PFSK-1 (cell line): Measurements from ENCODE around the gene FAF1.

Experiments
- FOXP2 ChIP-seq: optimal IDR thresholded peaks from 2 replicates; pipeline ENCODE3; 2011; ENCODE audit warnings: borderline replicate concordance, control low read depth, inconsistent platforms; ENCODE audit not compliant: insufficient read depth; ENCODE audit errors: extremely low read length, extremely low read depth
- POLR2AphosphoS5 ChIP-seq: IDR thresholded peaks from 2 replicates; pipeline ENCODE4 v1.6.1; 2012; ENCODE audit warnings: low read depth, mild to moderate bottlenecking, control low read depth, low read length, moderate library complexity
- REST ChIP-seq, 2 experiments: IDR thresholded peaks; 2 replicates each; pipeline versions ENCODE4 v1.6.1 to v1.8.0; 2011 to 2012; ENCODE audit warnings: low read depth in 2 of 2, low read length in 2 of 2, control low read depth in 1 of 2, inconsistent platforms in 1 of 2, mild to moderate bottlenecking in 1 of 2, moderate library complexity in 1 of 2; ENCODE audit not compliant: insufficient read depth in 1 of 2
- SIN3A ChIP-seq: IDR thresholded peaks from 2 replicates; pipeline ENCODE4 v1.6.1; 2012; ENCODE audit warnings: mild to moderate bottlenecking, low read length, moderate library complexity, borderline replicate concordance; ENCODE audit not compliant: insufficient read depth
- TAF1 ChIP-seq: IDR thresholded peaks from 2 replicates; pipeline ENCODE4 v1.6.1; 2012; ENCODE audit warnings: low read length, control low read depth, borderline replicate concordance; ENCODE audit not compliant: insufficient read depth

The FAF1 gene

DNA sequence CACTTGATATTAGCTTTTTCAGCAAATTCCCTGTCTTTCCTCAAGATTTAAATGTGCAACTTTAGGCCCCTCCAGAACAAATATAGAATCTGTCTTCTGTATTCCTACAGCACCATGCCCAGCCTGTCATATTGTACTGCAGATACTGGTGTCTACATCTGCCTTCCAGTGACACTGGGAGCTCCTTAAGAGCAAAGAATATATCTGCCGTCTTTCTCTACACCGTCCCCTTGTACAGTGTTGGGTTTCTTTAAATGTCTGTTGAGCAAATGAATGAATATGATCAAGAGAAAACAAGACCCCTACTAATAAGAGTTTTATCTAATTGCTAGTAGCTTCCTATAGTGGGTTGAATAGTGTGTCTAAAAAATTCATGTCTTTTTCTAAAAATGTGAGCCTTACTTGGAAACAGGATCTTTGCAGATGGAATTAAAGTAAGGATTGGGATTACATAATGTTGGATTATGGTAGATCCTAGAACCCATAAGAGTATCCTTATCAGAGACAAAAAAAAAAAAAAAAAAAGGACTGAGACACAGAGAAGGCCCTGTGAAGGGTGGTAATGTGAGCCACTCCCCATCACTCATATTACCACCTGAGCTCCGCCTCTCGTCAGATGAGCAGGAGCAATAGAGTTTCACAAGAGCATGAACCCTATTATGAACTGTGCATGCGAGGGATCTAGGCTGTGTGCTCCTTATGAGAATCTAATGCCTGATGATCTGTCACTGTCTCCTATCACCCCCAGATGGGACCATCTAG, 128.6 kb downstream of the FAF1 start:
- TF ChIP-seq REST (IDR thresholded peaks at IDR 0.05; ENCODE audit: insufficient read depth in 1 of 2, low read depth in 2 of 2, low read length in 2 of 2) (no peak), TAF1 (no peak), POLR2AphosphoS5 (no peak), SIN3A (no peak), FOXP2 (no peak)

DNA sequence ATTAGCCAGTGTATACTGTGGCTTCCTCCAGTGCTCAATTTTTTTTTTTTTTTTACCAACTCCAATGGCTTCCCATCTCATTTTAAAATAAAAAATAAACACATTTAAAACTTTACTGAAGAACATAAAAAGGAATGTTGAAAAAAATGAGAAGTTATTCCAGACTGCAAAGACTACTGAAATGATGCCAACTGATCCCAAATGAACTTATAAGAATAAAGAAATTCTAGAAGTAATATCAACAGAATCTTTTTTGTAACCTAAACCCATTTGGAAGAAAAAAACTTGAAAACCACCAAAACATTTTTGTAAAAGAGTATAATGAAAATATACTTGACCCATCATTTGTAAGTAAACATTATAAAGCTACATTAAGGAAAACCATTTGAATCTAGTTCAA, 129.4 kb downstream of the FAF1 start:
- TF ChIP-seq SIN3A (no peak), REST (IDR thresholded peaks at IDR 0.05; ENCODE audit: insufficient read depth in 1 of 2, low read depth in 2 of 2, low read length in 2 of 2) (no peak), FOXP2 (no peak), TAF1 (no peak), POLR2AphosphoS5 (no peak)

DNA sequence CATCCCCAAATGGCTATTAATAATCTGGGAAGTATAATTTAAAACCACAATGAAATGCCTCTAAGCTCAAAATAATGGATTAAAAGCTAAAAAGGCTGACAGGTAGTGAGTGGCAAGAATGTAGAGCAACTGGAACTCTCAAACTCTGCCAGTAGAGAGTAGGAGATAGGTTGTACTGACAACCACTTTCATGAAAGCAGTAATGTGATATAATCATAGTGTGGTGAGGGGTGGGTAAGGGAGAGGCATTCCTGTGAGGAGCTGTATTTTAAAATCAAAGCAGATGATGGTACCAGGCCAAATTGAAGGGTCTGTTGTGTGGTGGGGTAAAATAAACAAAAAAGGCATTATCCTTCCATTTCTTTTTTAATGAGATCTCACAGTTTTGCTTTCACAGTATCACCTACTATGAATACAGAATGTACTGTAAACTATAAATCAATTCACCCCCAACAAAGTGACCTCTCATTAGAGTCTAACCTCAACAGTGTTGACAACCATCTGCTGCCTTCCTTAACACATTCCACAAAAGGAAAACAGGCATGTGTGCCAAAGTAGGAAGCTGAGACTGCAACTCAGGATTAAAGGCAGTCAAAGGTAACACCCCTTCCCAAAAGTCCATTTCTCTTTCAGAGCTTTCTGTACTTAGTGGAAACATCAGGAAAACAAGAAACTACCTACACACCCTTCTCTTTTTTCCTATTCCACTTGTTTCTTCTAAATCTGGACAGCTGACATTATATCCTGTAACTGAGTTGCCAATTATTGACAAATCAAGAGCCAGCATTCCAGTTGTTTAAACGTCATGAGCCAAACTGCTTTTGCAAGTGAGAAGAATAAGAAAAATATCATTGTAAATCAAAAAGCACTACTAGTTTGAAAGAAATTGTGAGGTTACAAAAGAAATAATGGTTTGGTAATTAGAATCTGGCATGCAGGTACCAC, 130.8 kb downstream of the FAF1 start:
- TF ChIP-seq POLR2AphosphoS5 = no peak

DNA sequence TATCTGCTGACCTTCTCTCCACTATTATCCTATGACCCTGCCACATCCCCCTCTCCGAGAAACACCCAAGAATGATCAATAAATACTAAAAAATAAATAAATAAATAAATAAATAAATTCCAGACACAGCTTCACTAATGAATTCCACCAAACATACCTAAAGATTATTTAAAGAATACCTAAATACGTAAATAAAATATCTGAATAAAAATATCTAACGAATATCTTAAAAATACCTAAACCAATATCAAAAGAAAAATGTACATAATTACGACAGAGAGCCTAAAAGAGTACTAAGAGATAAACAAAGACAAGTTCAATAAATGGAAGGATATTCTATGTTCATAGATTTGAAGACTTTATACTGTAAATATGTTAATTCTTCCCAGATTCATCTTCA, 132.5 kb downstream of the FAF1 start:
- no peak for TF ChIP-seq POLR2AphosphoS5
- TF ChIP-seq REST (IDR thresholded peaks at IDR 0.05; ENCODE audit: insufficient read depth in 1 of 2, low read depth in 2 of 2, low read length in 2 of 2) = no peak
- TF ChIP-seq SIN3A = no peak
- no peak for TF ChIP-seq TAF1
- TF ChIP-seq FOXP2 = no peak

- TF ChIP-seq SIN3A (no peak), FOXP2 (no peak), POLR2AphosphoS5 (no peak), TAF1 (no peak), REST (IDR thresholded peaks at IDR 0.05; ENCODE audit: insufficient read depth in 1 of 2, low read depth in 2 of 2, low read length in 2 of 2) (no peak)
These were observed 137.9 kb downstream of the FAF1 start for GRCh38 chr1:50822035-50822776.
